Astrocyte (in vitro differentiated cells and primary cell): ENCODE results near the gene IGF1R. TPM values are rescaled to one million over a fixed set of nuclear protein-coding genes. Genes with fewer than 3 reads are reported as not detected.
A peak's percentile ranks its signal among the peaks of the same experiment; 100 is the strongest.

Experiments
- DNase-seq: peaks from one replicate; pipeline ENCODE4 v3.0.0-alpha.2; 2010; ENCODE audit warnings: low read depth
- FAIRE-seq: peaks from 2 replicates; lab custom pipeline; 2011; peaks lifted over from hg19 to GRCh38; lab: Jason Lieb, UNC
- H2AFZ ChIP-seq: 2 replicates; pipeline ENCODE4 v1.6.0; 2012; ENCODE audit warnings: low read depth, low read length, inconsistent platforms
- H3K27ac ChIP-seq: 2 replicates; pipeline ENCODE4 v1.5.1; 2011; ENCODE audit warnings: low read depth, low read length, inconsistent platforms
- H3K27me3 ChIP-seq: 2 replicates; pipeline ENCODE4 v1.6.0; 2011; ENCODE audit warnings: low read length, inconsistent platforms; ENCODE audit not compliant: insufficient read depth
- H3K36me3 ChIP-seq: 2 replicates; pipeline ENCODE4 v1.5.1; 2011; ENCODE audit warnings: low read length, inconsistent platforms; ENCODE audit not compliant: insufficient read depth
- H3K4me1 ChIP-seq: 2 replicates; pipeline ENCODE4 v1.5.1; 2011; ENCODE audit warnings: low read length, inconsistent platforms; ENCODE audit not compliant: insufficient read depth
- H3K4me2 ChIP-seq: 2 replicates; pipeline ENCODE4 v1.6.0; 2012; ENCODE audit warnings: low read length, inconsistent platforms
- H3K4me3 ChIP-seq: 2 replicates; pipeline ENCODE4 v1.5.1; 2011; ENCODE audit warnings: low read depth, mild to moderate bottlenecking, low read length, inconsistent platforms; ENCODE audit not compliant: insufficient read depth
- H3K79me2 ChIP-seq: 2 replicates; pipeline ENCODE4 v1.6.0; 2012; ENCODE audit warnings: mild to moderate bottlenecking, low read length, inconsistent platforms; ENCODE audit not compliant: insufficient read depth
- H3K9ac ChIP-seq: 2 replicates; pipeline ENCODE4 v1.6.0; 2012; ENCODE audit warnings: mild to moderate bottlenecking, low read length, inconsistent platforms
- H3K9me3 ChIP-seq: 2 replicates; pipeline ENCODE4 v1.5.1; 2012; ENCODE audit warnings: low read depth, mild to moderate bottlenecking, low read length, inconsistent platforms; ENCODE audit not compliant: insufficient read depth
- H4K20me1 ChIP-seq: 2 replicates; pipeline ENCODE4 v1.6.0; 2012; ENCODE audit warnings: low read length, inconsistent platforms; ENCODE audit not compliant: insufficient read depth
- H3K27ac Mint-ChIP-seq: one replicate; pipeline ENCODE4 v1.8.0; 2021; ENCODE audit warnings: mild to moderate bottlenecking, mixed read lengths; ENCODE audit not compliant: unreplicated experiment
- H3K27me3 Mint-ChIP-seq: one replicate; pipeline ENCODE4 v1.8.0; 2021; ENCODE audit warnings: low read depth, mixed read lengths; ENCODE audit not compliant: unreplicated experiment
- H3K36me3 Mint-ChIP-seq: one replicate; pipeline ENCODE4 v1.8.0; 2021; ENCODE audit warnings: low read depth, mixed read lengths; ENCODE audit not compliant: unreplicated experiment
- H3K4me1 Mint-ChIP-seq: one replicate; pipeline ENCODE4 v1.8.0; 2021; ENCODE audit warnings: low read depth, mixed read lengths; ENCODE audit not compliant: unreplicated experiment
- H3K4me3 Mint-ChIP-seq: one replicate; pipeline ENCODE4 v1.8.0; 2021; ENCODE audit warnings: mild to moderate bottlenecking, moderate library complexity, mixed read lengths; ENCODE audit not compliant: unreplicated experiment
- H3K9me3 Mint-ChIP-seq: one replicate; pipeline ENCODE4 v1.8.0; 2021; ENCODE audit warnings: mild to moderate bottlenecking, mixed read lengths; ENCODE audit not compliant: unreplicated experiment
- CTCF ChIP-seq: IDR thresholded peaks from 2 replicates; pipeline ENCODE4 v1.5.1; 2011; ENCODE audit warnings: low read depth, mild to moderate bottlenecking, inconsistent platforms, low read length, moderate library complexity; ENCODE audit not compliant: insufficient read depth
- EZH2 ChIP-seq: IDR thresholded peaks from 2 replicates; pipeline ENCODE4 v1.6.1; 2012; ENCODE audit warnings: mild to moderate bottlenecking, low read length, inconsistent platforms; ENCODE audit not compliant: insufficient read depth
- total RNA-seq: library from RNA; stranded (reverse); gene quantifications from 2 replicates; pipeline ENCODE4 v1.2.1, GENCODE V29; 2021

IGF1R gene
- total RNA-seq, 1 donor from 2014 or later, result 270 TPM

- H3K4me1 ChIP-seq, result peaks cover 6% of the 10 kb centered on the region
- no peak for TF ChIP-seq CTCF
- no peak for TF ChIP-seq EZH2
- FAIRE-seq (no peak), DNase-seq (no peak)
- no peaks in the 10 kb centered on the region for H3K9me3 Mint-ChIP-seq
- no peaks in the 10 kb centered on the region for H3K36me3 ChIP-seq
- peaks cover 59% of the 10 kb centered on the region for H3K4me1 Mint-ChIP-seq
- H3K36me3 Mint-ChIP-seq, result peaks cover 10% of the 10 kb centered on the region
- H3K27ac Mint-ChIP-seq, result no peak overlapping the region
- H3K27me3 Mint-ChIP-seq, result no peaks in the 10 kb centered on the region
- H3K27me3 ChIP-seq, result no peaks in the 10 kb centered on the region
- no peak overlapping the region for H3K4me3 Mint-ChIP-seq
- H3K4me3 ChIP-seq, result no peak overlapping the region
- no peak overlapping the region for H2AFZ ChIP-seq
- no peak overlapping the region for H3K27ac ChIP-seq
- H3K79me2 ChIP-seq, result peaks cover 99% of the 10 kb centered on the region
- H3K9ac ChIP-seq, result no peak overlapping the region
- no peaks in the 10 kb centered on the region for H3K9me3 ChIP-seq
- peaks cover 93% of the 10 kb centered on the region for H4K20me1 ChIP-seq
- H3K4me2 ChIP-seq, result no peak overlapping the region
Measured at GRCh38 chr15:98681061-98681460, 32.7 kb downstream of the IGF1R start.

- Histone ChIP-seq H4K20me1 (peaks cover 94% of the 10 kb centered on the region), H3K79me2 (peaks cover 99% of the 10 kb centered on the region), H2AFZ (no peak overlapping the region), H3K27ac (no peak overlapping the region), H3K9ac (no peak overlapping the region), H3K9me3 (no peaks in the 10 kb centered on the region), H3K36me3 (no peaks in the 10 kb centered on the region), H3K4me1 (peaks cover 6% of the 10 kb centered on the region), H3K4me2 (no peak overlapping the region), H3K27me3 (no peaks in the 10 kb centered on the region), H3K4me3 (no peak overlapping the region)
- peaks cover 8% of the 10 kb centered on the region for H3K36me3 Mint-ChIP-seq
- peak overlapping the region; percentile 54 for H3K27ac Mint-ChIP-seq
- no peaks in the 10 kb centered on the region for H3K27me3 Mint-ChIP-seq
- FAIRE-seq (no peak), DNase-seq (no peak)
- peaks cover 65% of the 10 kb centered on the region for H3K4me1 Mint-ChIP-seq
- no peak for TF ChIP-seq CTCF
- TF ChIP-seq EZH2, result no peak
- no peak overlapping the region for H3K4me3 Mint-ChIP-seq
- H3K9me3 Mint-ChIP-seq, result peaks cover 3% of the 10 kb centered on the region
Measured at GRCh38 chr15:98682992-98683701, 34.8 kb downstream of the IGF1R start.

GRCh38 chr15:98683831-98684230, 35.5 kb downstream of the IGF1R start:
- Histone ChIP-seq H3K9me3 (no peaks in the 10 kb centered on the region), H3K79me2 (peaks cover 99% of the 10 kb centered on the region), H3K4me1 (peaks cover 9% of the 10 kb centered on the region), H3K4me2 (no peak overlapping the region), H4K20me1 (peaks cover 94% of the 10 kb centered on the region), H3K27ac (no peak overlapping the region), H3K4me3 (no peak overlapping the region), H2AFZ (no peak overlapping the region), H3K36me3 (no peaks in the 10 kb centered on the region), H3K27me3 (no peaks in the 10 kb centered on the region), H3K9ac (no peak overlapping the region)
- Mint-ChIP-seq H3K4me3 (no peak overlapping the region), H3K4me1 (peaks cover 70% of the 10 kb centered on the region), H3K36me3 (peaks cover 8% of the 10 kb centered on the region), H3K27me3 (no peaks in the 10 kb centered on the region), H3K9me3 (peaks cover 3% of the 10 kb centered on the region), H3K27ac (peak overlapping the region; percentile 63)
- no peak for FAIRE-seq
- no peak for TF ChIP-seq CTCF
- TF ChIP-seq EZH2, result no peak
- DNase-seq, result no peak
